Hematopoietic multipotent progenitor cell treated with erythropoietin and hydrocortisone succinate and interleukin-3 and kit ligand, for 4 days (in vitro differentiated cells): ENCODE measurements around the gene RBPJ.

Source experiments
- DNase-seq: peaks from one replicate; pipeline ENCODE4 v3.0.0-alpha.2; 2015

The RBPJ gene

GRCh38 chr4:26463386-26463785, 142.6 kb downstream of the RBPJ start:
- no peak for DNase-seq

- no peak for DNase-seq
These were observed 143.7 kb downstream of the RBPJ start for GRCh38 chr4:26464420-26465095.

- DNase-seq = no peak
These were observed 145.9 kb downstream of the RBPJ start for GRCh38 chr4:26466578-26467270.

- no peak for DNase-seq
These were observed 146.9 kb downstream of the RBPJ start for GRCh38 chr4:26467724-26468123.

GRCh38 chr4:26468283-26468949, 147.6 kb downstream of the RBPJ start:
- DNase-seq = no peak

- no peak for DNase-seq
These were observed 148.2 kb downstream of the RBPJ start for GRCh38 chr4:26468977-26469376.

GRCh38 chr4:26471890-26472289, 151.1 kb downstream of the RBPJ start:
- DNase-seq = no peak

- no peak for DNase-seq
These were observed 153.1 kb downstream of the RBPJ start for GRCh38 chr4:26473893-26474292.

- no peak for DNase-seq
These were observed 153.7 kb downstream of the RBPJ start for GRCh38 chr4:26474551-26474950.

GRCh38 chr4:26475716-26476115, 154.9 kb downstream of the RBPJ start:
- no peak for DNase-seq

GRCh38 chr4:26476545-26476944, 155.7 kb downstream of the RBPJ start:
- DNase-seq = no peak

- DNase-seq = no peak
These were observed 157.5 kb downstream of the RBPJ start for GRCh38 chr4:26478330-26478729.

GRCh38 chr4:26482508-26483462, 162.0 kb downstream of the RBPJ start:
- DNase-seq = no peak

GRCh38 chr4:26484032-26484515, 163.3 kb downstream of the RBPJ start:
- DNase-seq = no peak

GRCh38 chr4:26484516-26484915, 163.7 kb downstream of the RBPJ start:
- DNase-seq = no peak
